ENCODE measurements around the gene NTN4.
A peak's percentile ranks its signal among the peaks of the same experiment; 100 is the strongest.
"Not testable (repeated sequence)": the region's sequence is repeated elsewhere in the genome, so short reads cannot be mapped to it uniquely, and the experiment has no call there.

NTN4 gene

GRCh38 chr12:95796225-95796981 lies 5.8 kb upstream of the NTN4 start:
- DNase-seq: no peak

- DNase-seq: no peak
Measured at GRCh38 chr12:95790917-95791849, 619 bp upstream of the NTN4 start.

GRCh38 chr12:95789126-95790032 lies 1.2 kb downstream of the NTN4 start:
- peak in 1 of 5 donors; percentile 5 for DNase-seq

GRCh38 chr12:95788637-95789036 lies 1.9 kb downstream of the NTN4 start:
- DNase-seq: no peak

- no peak for DNase-seq
Measured at GRCh38 chr12:95787274-95787818, 3.2 kb downstream of the NTN4 start.

GRCh38 chr12:95784915-95785314 lies 5.6 kb downstream of the NTN4 start:
- no peak for DNase-seq

- DNase-seq: no peak
Measured at GRCh38 chr12:95784286-95784685, 6.3 kb downstream of the NTN4 start.

- DNase-seq: not testable (repeated sequence)
Measured at GRCh38 chr12:95775466-95775865, 15.1 kb downstream of the NTN4 start.

GRCh38 chr12:95774311-95775045 lies 16.1 kb downstream of the NTN4 start:
- DNase-seq: no peak

GRCh38 chr12:95773320-95773719 lies 17.2 kb downstream of the NTN4 start:
- DNase-seq: no peak

- no peak for DNase-seq
Measured at GRCh38 chr12:95767703-95768102, 22.9 kb downstream of the NTN4 start.

GRCh38 chr12:95766356-95767019 lies 24.1 kb downstream of the NTN4 start:
- DNase-seq: no peak

GRCh38 chr12:95764848-95765247 lies 25.7 kb downstream of the NTN4 start:
- no peak for DNase-seq

GRCh38 chr12:95763809-95764253 lies 26.7 kb downstream of the NTN4 start:
- no peak for DNase-seq

GRCh38 chr12:95762123-95762785 lies 28.3 kb downstream of the NTN4 start:
- DNase-seq: no peak

GRCh38 chr12:95760371-95760770 lies 30.2 kb downstream of the NTN4 start:
- DNase-seq: no peak

- no peak for DNase-seq
Measured at GRCh38 chr12:95759718-95760117, 30.8 kb downstream of the NTN4 start.

GRCh38 chr12:95759039-95759438 lies 31.5 kb downstream of the NTN4 start:
- DNase-seq: no peak

GRCh38 chr12:95756362-95756761 lies 34.2 kb downstream of the NTN4 start:
- DNase-seq: no peak

- no peak for DNase-seq
Measured at GRCh38 chr12:95755261-95755865, 35.2 kb downstream of the NTN4 start.
